ENCODE measurements around the gene GDF10.

DNA sequence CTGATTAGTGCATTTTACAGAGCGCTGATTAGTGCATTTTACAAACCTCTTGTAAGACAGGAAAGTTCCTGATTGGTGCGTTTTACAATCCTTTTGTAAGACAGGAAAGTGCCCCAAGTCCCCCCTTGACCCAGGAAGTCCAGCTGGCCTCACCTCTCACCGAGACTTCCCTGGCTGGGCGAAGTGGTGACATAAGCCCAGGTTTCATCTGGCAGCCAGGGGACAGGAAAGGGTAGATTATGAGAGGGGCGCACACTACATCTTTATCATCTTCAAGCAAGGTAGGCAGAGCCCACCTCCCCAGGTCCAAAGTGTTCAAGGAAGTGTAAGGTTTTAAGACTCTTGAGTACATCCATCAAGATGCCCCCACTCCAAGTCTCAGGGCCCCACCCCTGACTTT is 5.5 kb upstream of the GDF10 start:
- TF ChIP-seq POLR2A (IDR thresholded peaks at IDR 0.05) = no peak
- TF ChIP-seq, protein P1, sequence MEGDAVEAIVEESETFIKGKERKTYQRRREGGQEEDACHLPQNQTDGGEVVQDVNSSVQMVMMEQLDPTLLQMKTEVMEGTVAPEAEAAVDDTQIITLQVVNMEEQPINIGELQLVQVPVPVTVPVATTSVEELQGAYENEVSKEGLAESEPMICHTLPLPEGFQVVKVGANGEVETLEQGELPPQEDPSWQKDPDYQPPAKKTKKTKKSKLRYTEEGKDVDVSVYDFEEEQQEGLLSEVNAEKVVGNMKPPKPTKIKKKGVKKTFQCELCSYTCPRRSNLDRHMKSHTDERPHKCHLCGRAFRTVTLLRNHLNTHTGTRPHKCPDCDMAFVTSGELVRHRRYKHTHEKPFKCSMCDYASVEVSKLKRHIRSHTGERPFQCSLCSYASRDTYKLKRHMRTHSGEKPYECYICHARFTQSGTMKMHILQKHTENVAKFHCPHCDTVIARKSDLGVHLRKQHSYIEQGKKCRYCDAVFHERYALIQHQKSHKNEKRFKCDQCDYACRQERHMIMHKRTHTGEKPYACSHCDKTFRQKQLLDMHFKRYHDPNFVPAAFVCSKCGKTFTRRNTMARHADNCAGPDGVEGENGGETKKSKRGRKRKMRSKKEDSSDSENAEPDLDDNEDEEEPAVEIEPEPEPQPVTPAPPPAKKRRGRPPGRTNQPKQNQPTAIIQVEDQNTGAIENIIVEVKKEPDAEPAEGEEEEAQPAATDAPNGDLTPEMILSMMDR (IDR thresholded peaks at IDR 0.05) = no peak
